ENCODE data around the gene TMEFF1.

- TF ChIP-seq CTCF (IDR thresholded peaks at IDR 0.05), result no peak
- TF ChIP-seq POLR2A (IDR thresholded peaks at IDR 0.05), result no peak
Measured at GRCh38 chr9:100575006-100575405, 102.1 kb downstream of the TMEFF1 start.

All from thyroid gland (tissue), 4 donors.